T-helper 1 cell treated with Interleukin-12 subunit alpha and Interleukin-12 subunit beta and Interleukin-4 antibody, amounts not matched to agents 30 μg/mL and 1 μg/mL, for 36 hours (primary cell): ENCODE results near the gene CELF2.
A peak's percentile ranks its signal among the peaks of the same experiment; 100 is the strongest.

Source experiments
- H3K27ac Mint-ChIP-seq: one replicate; pipeline ENCODE4 v1.8.0; 2021; ENCODE audit warnings: mild to moderate bottlenecking, mixed read lengths
- H3K27me3 Mint-ChIP-seq: one replicate; pipeline ENCODE4 v1.8.0; 2021; ENCODE audit warnings: low read depth, mixed read lengths
- H3K36me3 Mint-ChIP-seq: one replicate; pipeline ENCODE4 v1.8.0; 2021; ENCODE audit warnings: low read depth, mixed read lengths
- H3K4me1 Mint-ChIP-seq: one replicate; pipeline ENCODE4 v1.8.0; 2021; ENCODE audit warnings: low read depth, mixed read lengths
- H3K4me3 Mint-ChIP-seq: one replicate; pipeline ENCODE4 v1.8.0; 2021; ENCODE audit warnings: mild to moderate bottlenecking, moderate library complexity, mixed read lengths
- H3K9me3 Mint-ChIP-seq: one replicate; pipeline ENCODE4 v1.8.0; 2021; ENCODE audit warnings: mixed read lengths

Gene CELF2

GRCh38 chr10:11154849-11155498, 137.3 kb downstream of the CELF2 start:
- Mint-ChIP-seq H3K4me3 (peak overlapping the region; percentile 2), H3K27me3 (no peaks in the 10 kb centered on the region), H3K4me1 (peaks cover 69% of the 10 kb centered on the region), H3K27ac (no peak overlapping the region), H3K36me3 (peaks cover 5% of the 10 kb centered on the region), H3K9me3 (no peaks in the 10 kb centered on the region)

DNA sequence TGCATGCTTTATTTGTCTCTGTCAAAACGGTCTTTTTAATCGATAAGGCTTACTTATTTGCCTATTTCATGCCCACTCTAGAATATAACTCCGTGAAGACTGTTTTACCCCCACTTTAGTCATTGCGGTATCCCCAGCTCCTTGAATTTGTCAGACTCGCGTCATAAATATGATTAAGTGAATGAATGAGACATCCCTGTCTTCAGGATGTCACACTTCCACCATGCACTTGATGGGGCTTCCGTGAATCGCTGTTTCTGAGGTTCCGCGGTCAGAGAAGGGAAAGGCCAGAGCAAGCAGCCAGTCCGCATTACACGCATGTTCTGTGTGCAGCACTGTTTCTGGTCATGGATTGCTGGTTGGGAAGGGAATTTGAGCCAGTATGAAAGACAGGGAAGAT, 138.8 kb downstream of the CELF2 start:
- no peak overlapping the region for H3K27ac Mint-ChIP-seq
- peaks cover 64% of the 10 kb centered on the region for H3K4me1 Mint-ChIP-seq
- no peaks in the 10 kb centered on the region for H3K27me3 Mint-ChIP-seq
- peaks cover 5% of the 10 kb centered on the region for H3K36me3 Mint-ChIP-seq
- no peak overlapping the region for H3K4me3 Mint-ChIP-seq
- H3K9me3 Mint-ChIP-seq, result peaks cover 2% of the 10 kb centered on the region

GRCh38 chr10:11157292-11158076, 139.8 kb downstream of the CELF2 start:
- no peaks in the 10 kb centered on the region for H3K27me3 Mint-ChIP-seq
- peaks cover 67% of the 10 kb centered on the region for H3K4me1 Mint-ChIP-seq
- H3K4me3 Mint-ChIP-seq, result no peak overlapping the region
- H3K9me3 Mint-ChIP-seq, result peaks cover 7% of the 10 kb centered on the region
- peaks cover 14% of the 10 kb centered on the region for H3K36me3 Mint-ChIP-seq
- peak overlapping the region; percentile 31 for H3K27ac Mint-ChIP-seq

DNA sequence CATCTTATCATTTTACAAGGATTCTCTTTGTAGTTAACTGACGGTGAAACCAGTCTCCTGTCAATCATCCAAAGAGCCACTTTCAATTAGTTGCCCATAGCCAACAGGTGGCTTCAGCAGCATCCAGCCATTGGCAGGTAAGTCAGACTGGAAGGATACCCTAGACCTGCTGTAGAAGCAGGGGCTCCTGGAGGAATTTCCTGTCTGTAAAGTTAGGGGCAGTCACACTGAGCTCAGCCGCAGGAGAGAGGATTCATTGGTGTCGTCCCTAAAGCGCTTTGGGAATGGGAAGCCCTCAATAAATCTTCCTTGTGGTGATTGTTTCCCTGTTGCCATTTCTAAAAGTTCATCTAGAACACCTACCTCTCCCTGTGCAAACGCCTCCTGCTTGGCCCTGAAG, 140.4 kb downstream of the CELF2 start:
- Mint-ChIP-seq H3K4me3 (no peak overlapping the region), H3K27ac (no peak overlapping the region), H3K4me1 (peaks cover 69% of the 10 kb centered on the region), H3K27me3 (no peaks in the 10 kb centered on the region), H3K36me3 (peaks cover 14% of the 10 kb centered on the region), H3K9me3 (peaks cover 7% of the 10 kb centered on the region)

DNA sequence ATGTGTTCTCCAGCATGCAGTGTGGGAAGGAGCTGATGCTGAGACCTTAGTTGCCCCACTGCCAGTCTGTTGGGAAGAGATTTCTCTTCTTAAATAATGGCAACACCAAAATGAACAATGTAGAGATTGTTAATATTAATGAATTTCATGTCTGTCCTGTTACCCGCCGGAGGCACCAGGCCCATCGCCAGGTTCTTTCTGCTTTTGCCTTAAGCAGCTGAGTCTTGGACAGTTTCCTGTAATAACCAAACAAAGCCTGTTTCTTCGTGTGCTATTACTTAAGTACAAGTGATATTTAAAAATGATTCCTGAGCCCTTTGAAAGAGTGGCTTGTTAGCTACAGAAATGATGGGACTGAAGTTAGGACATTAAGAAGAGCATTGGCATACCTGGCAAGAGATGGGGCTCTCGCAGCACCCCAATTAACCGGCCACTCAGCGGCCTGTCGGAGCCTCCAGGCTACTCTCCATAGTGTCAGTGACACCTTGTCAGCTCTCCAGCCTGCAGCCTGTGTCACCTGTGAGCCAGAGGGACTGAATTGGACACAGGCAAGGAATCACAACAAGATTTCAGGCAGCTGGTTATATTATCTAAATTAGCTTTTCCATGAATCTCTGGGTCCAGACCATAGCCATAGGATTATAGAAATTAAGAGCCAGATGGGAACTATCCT, 142.0 kb downstream of the CELF2 start:
- peaks cover 7% of the 10 kb centered on the region for H3K9me3 Mint-ChIP-seq
- no peak overlapping the region for H3K27ac Mint-ChIP-seq
- H3K4me3 Mint-ChIP-seq, result no peak overlapping the region
- H3K36me3 Mint-ChIP-seq, result peaks cover 14% of the 10 kb centered on the region
- H3K4me1 Mint-ChIP-seq, result peaks cover 67% of the 10 kb centered on the region
- no peaks in the 10 kb centered on the region for H3K27me3 Mint-ChIP-seq

- Mint-ChIP-seq H3K4me1 (peaks cover 59% of the 10 kb centered on the region), H3K4me3 (no peak overlapping the region)
Observed at GRCh38 chr10:11161096-11161495, 143.4 kb downstream of the CELF2 start.

GRCh38 chr10:11161910-11162309, 144.2 kb downstream of the CELF2 start:
- Mint-ChIP-seq H3K4me3 (peak overlapping the region; percentile 47), H3K9me3 (peaks cover 7% of the 10 kb centered on the region), H3K36me3 (peaks cover 24% of the 10 kb centered on the region), H3K4me1 (peaks cover 54% of the 10 kb centered on the region), H3K27me3 (no peaks in the 10 kb centered on the region), H3K27ac (peak overlapping the region; percentile 96)

More at GRCh38 chr10:11161096-11161495, 143.4 kb downstream of the CELF2 start:
- Mint-ChIP-seq H3K9me3 (peaks cover 7% of the 10 kb centered on the region), H3K27me3 (no peaks in the 10 kb centered on the region), H3K27ac (no peak overlapping the region), H3K36me3 (peaks cover 19% of the 10 kb centered on the region)

DNA sequence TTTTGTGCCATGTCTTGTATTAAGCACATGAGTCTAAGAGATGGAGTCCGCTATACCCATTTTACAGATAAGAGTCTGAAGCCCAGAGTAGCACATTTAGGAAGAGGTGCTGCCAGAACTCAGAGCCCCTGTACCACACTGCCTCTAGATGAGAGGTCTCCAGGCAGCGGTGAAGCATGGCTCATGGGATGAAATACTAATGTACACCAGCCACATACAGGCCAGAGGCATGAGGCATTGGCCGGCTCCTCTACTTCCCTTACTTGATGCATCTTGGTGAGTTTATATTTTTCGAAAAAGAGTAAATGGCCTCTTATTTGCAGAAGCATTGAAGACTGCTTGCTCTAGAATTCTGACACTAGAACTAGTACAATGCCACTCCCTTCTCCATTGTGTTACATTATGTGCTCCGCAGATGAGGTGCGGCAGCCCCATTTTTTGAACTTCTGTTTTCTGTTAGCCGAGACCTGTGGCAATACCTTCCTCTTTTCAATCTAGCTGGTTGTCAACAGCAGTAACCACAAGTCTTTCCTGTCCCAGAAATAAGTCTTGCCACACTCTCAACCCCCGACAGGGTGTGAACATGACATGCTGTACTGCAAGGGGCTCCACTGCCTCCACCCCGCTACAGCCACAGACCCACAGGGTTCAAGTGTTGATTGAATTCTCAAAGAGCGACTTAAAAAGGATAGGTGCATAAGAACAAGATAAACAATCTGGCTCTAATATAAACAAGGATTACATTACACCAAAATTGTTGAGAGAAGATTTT, 145.3 kb downstream of the CELF2 start:
- H3K4me1 Mint-ChIP-seq, result peaks cover 48% of the 10 kb centered on the region
- peak overlapping the region; percentile 96 for H3K27ac Mint-ChIP-seq
- H3K27me3 Mint-ChIP-seq, result no peaks in the 10 kb centered on the region
- peaks cover 24% of the 10 kb centered on the region for H3K36me3 Mint-ChIP-seq
- peaks cover 7% of the 10 kb centered on the region for H3K9me3 Mint-ChIP-seq
- H3K4me3 Mint-ChIP-seq, result no peak overlapping the region

GRCh38 chr10:11163780-11164550, 146.3 kb downstream of the CELF2 start:
- H3K27ac Mint-ChIP-seq, result peak overlapping the region; percentile 96
- H3K36me3 Mint-ChIP-seq, result peaks cover 24% of the 10 kb centered on the region
- peaks cover 7% of the 10 kb centered on the region for H3K9me3 Mint-ChIP-seq
- H3K4me3 Mint-ChIP-seq, result no peak overlapping the region
- H3K4me1 Mint-ChIP-seq, result peaks cover 43% of the 10 kb centered on the region
- no peaks in the 10 kb centered on the region for H3K27me3 Mint-ChIP-seq

GRCh38 chr10:11164551-11164802, 146.8 kb downstream of the CELF2 start:
- H3K27me3 Mint-ChIP-seq, result no peaks in the 10 kb centered on the region
- peak overlapping the region; percentile 96 for H3K27ac Mint-ChIP-seq
- H3K4me3 Mint-ChIP-seq, result no peak overlapping the region
- peaks cover 24% of the 10 kb centered on the region for H3K36me3 Mint-ChIP-seq
- peaks cover 43% of the 10 kb centered on the region for H3K4me1 Mint-ChIP-seq
- H3K9me3 Mint-ChIP-seq, result peaks cover 7% of the 10 kb centered on the region

GRCh38 chr10:11164803-11165590, 147.3 kb downstream of the CELF2 start:
- H3K4me3 Mint-ChIP-seq, result no peak overlapping the region
- H3K27me3 Mint-ChIP-seq, result no peaks in the 10 kb centered on the region
- H3K9me3 Mint-ChIP-seq, result peaks cover 7% of the 10 kb centered on the region
- peaks cover 42% of the 10 kb centered on the region for H3K4me1 Mint-ChIP-seq
- H3K27ac Mint-ChIP-seq, result peak overlapping the region; percentile 96
- H3K36me3 Mint-ChIP-seq, result peaks cover 24% of the 10 kb centered on the region

DNA sequence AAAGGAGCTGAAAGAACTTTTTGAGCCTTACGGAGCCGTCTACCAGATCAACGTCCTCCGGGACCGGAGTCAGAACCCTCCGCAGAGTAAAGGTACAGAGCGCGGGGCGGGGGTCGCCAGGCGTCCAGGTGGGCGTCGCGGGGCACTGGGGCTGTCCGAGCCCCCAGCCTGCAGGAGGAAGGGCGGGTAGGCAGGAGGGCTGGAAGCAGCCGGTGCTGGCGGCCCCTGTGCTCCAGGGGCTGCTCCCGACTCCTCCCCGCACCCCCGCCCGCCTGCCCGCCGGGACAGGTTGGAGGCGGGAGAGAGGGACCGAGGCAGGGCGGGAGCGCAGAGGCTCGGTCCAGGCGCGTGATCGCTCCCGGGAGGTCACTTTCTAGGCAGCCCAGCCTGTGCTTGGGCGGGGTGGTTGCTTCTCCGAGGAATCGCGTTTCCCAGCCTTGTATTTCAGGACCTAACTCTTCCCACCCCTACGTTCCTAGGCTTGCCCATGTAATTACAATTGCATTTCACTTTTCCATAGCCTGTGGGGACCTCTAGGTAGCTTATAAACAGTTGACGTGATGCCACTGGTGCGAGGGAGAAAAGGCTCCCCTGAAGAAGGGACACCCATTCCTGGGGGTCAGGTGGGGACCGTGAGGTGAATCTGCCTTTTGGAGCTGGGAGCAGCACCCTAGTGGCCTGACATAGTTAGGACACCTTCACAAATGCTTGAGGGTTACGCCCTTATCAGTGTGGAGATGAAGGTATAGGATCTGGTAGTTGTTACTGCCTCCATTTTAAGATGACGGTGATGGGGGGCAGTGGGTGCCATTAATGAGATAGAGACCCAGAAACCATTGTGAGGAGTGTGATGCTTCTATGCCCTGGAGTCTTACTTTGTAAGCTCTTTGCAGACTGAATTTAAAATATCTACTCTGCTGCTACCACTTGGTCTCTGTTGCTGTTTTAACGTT, 148.2 kb downstream of the CELF2 start:
- Mint-ChIP-seq H3K27ac (peak overlapping the region; percentile 97), H3K36me3 (peaks cover 24% of the 10 kb centered on the region), H3K4me1 (peaks cover 36% of the 10 kb centered on the region), H3K9me3 (peaks cover 7% of the 10 kb centered on the region), H3K4me3 (no peak overlapping the region), H3K27me3 (no peaks in the 10 kb centered on the region)
